OCI-LY7 (cell line): ENCODE results near the gene GPR34.

ENCODE experiments used
- CTCF ChIP-seq: fragments of 200-600 bp; sonication (generic); conservative IDR thresholded peaks from 2 replicates; pipeline ENCODE4 v1.5.1; 2014; ENCODE audit warnings: mild to moderate bottlenecking, antibody characterized with exemption, low read length, moderate library complexity, mixed read lengths
- EZH2phosphoT487 ChIP-seq: fragments of 200-600 bp; sonication (generic); IDR thresholded peaks from 2 replicates; pipeline ENCODE4 v1.6.1; 2018; ENCODE audit warnings: low read depth, borderline replicate concordance, mild to moderate bottlenecking, mixed run types, antibody characterized with exemption, low read length, moderate library complexity, mixed read lengths

GRCh38 chrX:41711021-41711667 is 22.4 kb downstream of the GPR34 start:
- TF ChIP-seq CTCF (no peak), EZH2phosphoT487 (no peak)
